Endodermal cell (in vitro differentiated cells): Measurements from ENCODE around the gene HDAC5. TPM values are rescaled to one million over a fixed set of nuclear protein-coding genes. Genes with fewer than 3 reads are reported as not detected.
"Not testable (repeated sequence)": the region's sequence is repeated elsewhere in the genome, so short reads cannot be mapped to it uniquely, and the experiment has no call there.

Source experiments
- DNase-seq: peaks from one replicate; pipeline ENCODE4 v3.0.0-alpha.2; 2017
- H3K27ac ChIP-seq: 2 replicates; pipeline ENCODE4 v1.5.1; 2013; ENCODE audit warnings: mild to moderate bottlenecking, low read depth, low read length, moderate library complexity
- H3K27me3 ChIP-seq: 2 replicates; pipeline ENCODE4 v1.6.1; 2013; ENCODE audit warnings: mild to moderate bottlenecking, low read length, moderate library complexity; ENCODE audit not compliant: insufficient read depth, control insufficient read depth, poor library complexity, severe bottlenecking
- H3K36me3 ChIP-seq: 2 replicates; pipeline ENCODE4 v1.7.0; 2013; ENCODE audit warnings: mild to moderate bottlenecking, low read length, moderate library complexity; ENCODE audit not compliant: control insufficient read depth, insufficient read depth
- H3K4me1 ChIP-seq: one replicate; pipeline ENCODE4 v1.7.0; 2013; ENCODE audit warnings: low read length; ENCODE audit not compliant: control insufficient read depth, insufficient read depth
- H3K4me3 ChIP-seq: 2 replicates; pipeline ENCODE4 v1.5.1; 2013; ENCODE audit warnings: mild to moderate bottlenecking, low read length, moderate library complexity
- H3K9ac ChIP-seq: 2 replicates; pipeline ENCODE4 v1.6.1; 2013; ENCODE audit warnings: mild to moderate bottlenecking, low read length, moderate library complexity; ENCODE audit not compliant: poor library complexity, severe bottlenecking; ENCODE audit errors: extremely low read depth
- H3K9me3 ChIP-seq: 2 replicates; pipeline ENCODE4 v1.6.1; 2013; ENCODE audit warnings: mild to moderate bottlenecking, low read length, moderate library complexity; ENCODE audit not compliant: control insufficient read depth
- H3K27ac Mint-ChIP-seq: 2 replicates; pipeline ENCODE4 v1.8.0; 2020; ENCODE audit warnings: mixed read lengths
- H3K27me3 Mint-ChIP-seq: 2 replicates; pipeline ENCODE4 v1.8.0; 2021; ENCODE audit warnings: mild to moderate bottlenecking, mixed read lengths; ENCODE audit not compliant: insufficient read depth
- H3K36me3 Mint-ChIP-seq: 2 replicates; pipeline ENCODE4 v1.8.0; 2020; ENCODE audit warnings: low read depth, mixed read lengths
- H3K4me1 Mint-ChIP-seq: 2 replicates; pipeline ENCODE4 v1.8.0; 2020; ENCODE audit warnings: mixed read lengths
- H3K4me3 Mint-ChIP-seq: 2 replicates; pipeline ENCODE4 v1.8.0; 2020; ENCODE audit warnings: mild to moderate bottlenecking, moderate library complexity, mixed read lengths
- H3K9me3 Mint-ChIP-seq: 2 replicates; pipeline ENCODE4 v1.8.0; 2020; ENCODE audit warnings: mild to moderate bottlenecking, mixed read lengths
- WGBS, 2 experiments: methylation state at CpG; one replicate each; pipeline versions ENCODE4 v1.1.5 to v1.1.7; 2013; ENCODE audit warnings: missing lambda C conversion rate in 2 of 2, mixed read lengths in 1 of 2; ENCODE audit not compliant: insufficient coverage in 1 of 2, insufficient read length in 1 of 2; 5-methylcytosine and 5-hydroxymethylcytosine counted together
- total RNA-seq, 2 donors: library from RNA; stranded (reverse); fragmentation: NEBNext Ultra II Directional in 1 of 2; extraction: Animal tissue kit (Norgen Biotek cat#: 25700) in 1 of 2; gene quantifications; 2 replicates in 1 of 2; 3 replicates in 1 of 2; pipeline ENCODE4 v1.2.1, GENCODE V29; 2021
- TF ChIP-seq, protein P1 (sequence below): fragments of 200-600 bp; sonication (generic); conservative IDR thresholded peaks from 2 replicates; pipeline ENCODE4 v1.5.0; 2021; ENCODE audit warnings: antibody characterized with exemption, mild to moderate bottlenecking

The HDAC5 gene
- total RNA-seq, 2 donors from 2014 or later = 36.9 to 64.6 TPM

DNA sequence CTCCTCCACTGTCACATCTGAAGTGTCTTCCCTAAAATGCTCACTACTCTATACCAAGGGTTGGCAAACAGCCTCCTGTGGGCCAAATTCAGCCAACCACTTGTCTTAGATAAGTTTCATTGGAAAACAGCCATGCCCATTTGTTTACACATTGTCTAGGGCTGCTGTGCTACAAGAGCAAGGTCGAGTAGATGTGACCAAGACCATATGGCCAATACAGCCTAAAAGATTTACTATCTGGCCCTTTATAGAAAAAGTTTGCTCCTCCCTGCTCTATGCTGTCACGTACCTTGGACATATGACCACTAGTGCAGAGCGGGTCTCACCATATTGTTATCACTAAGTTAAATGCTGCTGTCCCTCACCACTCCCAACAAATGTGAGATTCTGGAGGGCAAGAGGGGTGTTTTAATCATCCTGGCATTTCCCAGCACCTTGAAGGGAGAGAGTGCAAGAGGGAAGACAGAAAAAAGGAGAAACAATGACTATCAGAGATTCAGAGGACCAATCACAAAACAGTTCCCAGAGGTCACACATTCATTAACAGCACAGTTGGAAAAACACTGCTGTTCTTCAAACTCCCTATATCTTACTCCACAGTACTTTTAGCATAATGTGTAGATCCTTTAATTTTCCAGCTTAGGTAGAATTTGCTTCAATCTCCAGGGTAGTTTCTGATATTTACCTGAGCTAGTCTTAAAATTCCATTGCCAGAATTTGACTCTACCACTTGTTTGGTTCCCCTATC lies 70.1 kb downstream of the HDAC5 start:
- Mint-ChIP-seq H3K27ac (peak overlapping the region; percentile 12), H3K27me3 (no peaks in the 10 kb centered on the region), H3K36me3 (peaks cover 52% of the 10 kb centered on the region), H3K4me3 (no peak overlapping the region), H3K9me3 (no peaks in the 10 kb centered on the region), H3K4me1 (no peaks in the 10 kb centered on the region)
- TF ChIP-seq, protein P1, sequence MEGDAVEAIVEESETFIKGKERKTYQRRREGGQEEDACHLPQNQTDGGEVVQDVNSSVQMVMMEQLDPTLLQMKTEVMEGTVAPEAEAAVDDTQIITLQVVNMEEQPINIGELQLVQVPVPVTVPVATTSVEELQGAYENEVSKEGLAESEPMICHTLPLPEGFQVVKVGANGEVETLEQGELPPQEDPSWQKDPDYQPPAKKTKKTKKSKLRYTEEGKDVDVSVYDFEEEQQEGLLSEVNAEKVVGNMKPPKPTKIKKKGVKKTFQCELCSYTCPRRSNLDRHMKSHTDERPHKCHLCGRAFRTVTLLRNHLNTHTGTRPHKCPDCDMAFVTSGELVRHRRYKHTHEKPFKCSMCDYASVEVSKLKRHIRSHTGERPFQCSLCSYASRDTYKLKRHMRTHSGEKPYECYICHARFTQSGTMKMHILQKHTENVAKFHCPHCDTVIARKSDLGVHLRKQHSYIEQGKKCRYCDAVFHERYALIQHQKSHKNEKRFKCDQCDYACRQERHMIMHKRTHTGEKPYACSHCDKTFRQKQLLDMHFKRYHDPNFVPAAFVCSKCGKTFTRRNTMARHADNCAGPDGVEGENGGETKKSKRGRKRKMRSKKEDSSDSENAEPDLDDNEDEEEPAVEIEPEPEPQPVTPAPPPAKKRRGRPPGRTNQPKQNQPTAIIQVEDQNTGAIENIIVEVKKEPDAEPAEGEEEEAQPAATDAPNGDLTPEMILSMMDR = no peak
- H3K4me3 ChIP-seq = no peak overlapping the region
- no peaks in the 10 kb centered on the region for H3K27me3 ChIP-seq
- DNase-seq = no peak
- no peaks in the 10 kb centered on the region for H3K4me1 ChIP-seq
- H3K36me3 ChIP-seq = peaks cover 84% of the 10 kb centered on the region
- H3K27ac ChIP-seq = no peak overlapping the region
- 90 to 96% methylated on average over 2 to 3 of the region's 3 CpGs for WGBS, 2 experiments
- no peaks in the 10 kb centered on the region for H3K9me3 ChIP-seq
- H3K9ac ChIP-seq = no peak overlapping the region

GRCh38 chr17:44049294-44050060 lies 74.0 kb downstream of the HDAC5 start:
- no peaks in the 10 kb centered on the region for H3K27me3 Mint-ChIP-seq
- H3K36me3 Mint-ChIP-seq = peaks cover 66% of the 10 kb centered on the region
- H3K4me3 Mint-ChIP-seq = no peak overlapping the region
- H3K27ac ChIP-seq = no peak overlapping the region
- 93 to 96% methylated on average over 7 to 9 of the region's 9 CpGs for WGBS, 2 experiments
- H3K9me3 ChIP-seq = no peaks in the 10 kb centered on the region
- no peak overlapping the region for H3K27ac Mint-ChIP-seq
- H3K9ac ChIP-seq = no peak overlapping the region
- no peaks in the 10 kb centered on the region for H3K4me1 ChIP-seq
- peaks cover 76% of the 10 kb centered on the region for H3K36me3 ChIP-seq
- no peaks in the 10 kb centered on the region for H3K27me3 ChIP-seq
- no peak for DNase-seq
- peaks cover 2% of the 10 kb centered on the region for H3K4me1 Mint-ChIP-seq
- H3K9me3 Mint-ChIP-seq = no peaks in the 10 kb centered on the region
- no peak overlapping the region for H3K4me3 ChIP-seq
- TF ChIP-seq, protein P1 = no peak

GRCh38 chr17:44046893-44047292 lies 76.5 kb downstream of the HDAC5 start:
- peaks cover 54% of the 10 kb centered on the region for H3K36me3 Mint-ChIP-seq
- H3K27ac ChIP-seq, H3K4me3 ChIP-seq, H3K4me1 Mint-ChIP-seq, H3K9ac ChIP-seq, H3K27me3 Mint-ChIP-seq, DNase-seq, H3K9me3 ChIP-seq, H3K27ac Mint-ChIP-seq, H3K4me1 ChIP-seq, H3K4me3 Mint-ChIP-seq, H3K9me3 Mint-ChIP-seq, H3K27me3 ChIP-seq: not testable (repeated sequence)
- 96 to 98% methylated on average over 6 to 7 of the region's 7 CpGs for WGBS, 2 experiments
- peaks cover 65% of the 10 kb centered on the region for H3K36me3 ChIP-seq
